MCF 10A (cell line): ENCODE results near the gene CDKN3. TPM values are rescaled to one million over a fixed set of nuclear protein-coding genes. Genes with fewer than 3 reads are reported as not detected.

ENCODE experiments used
- Bru-seq: library from RNA; stranded (reverse); fragments of 400-500 nt; gene quantifications from one replicate; lab custom pipeline; 2021; lab: Mats Ljungman, UMichigan
- BruChase-seq, 2 experiments: library from RNA; stranded (reverse); fragments of 400-500 nt; gene quantifications; one replicate each; lab custom pipeline; 2021; lab: Mats Ljungman, UMichigan
- BruUV-seq: library from RNA; stranded (reverse); fragments of 400-500 nt; replicated peaks from 2 replicates; lab custom pipeline; 2021; lab: Mats Ljungman, UMichigan
- CTCF ChIA-PET: fragments of 300-600 bp; sonication (Branson Sonifier 250); formaldehyde crosslinking; extraction: SDS; loops from one replicate; lab custom pipeline; 2021; ENCODE audit warnings: antibody characterized with exemption, inconsistent platforms; lab: Yijun Ruan, JAX
- POLR2A ChIA-PET: fragments of 300-600, 350-650 bp; sonication (Branson Sonifier 250); formaldehyde crosslinking; extraction: SDS; loops from one replicate; lab custom pipeline; 2020; ENCODE audit warnings: antibody characterized with exemption, inconsistent platforms; lab: Yijun Ruan, JAX
- DNase-seq: peaks from one replicate; pipeline ENCODE4 v3.0.0-alpha.2; 2018; ENCODE audit not compliant: unreplicated experiment
- H3K27ac Mint-ChIP-seq: one replicate; pipeline ENCODE4 v1.8.0; 2022; ENCODE audit warnings: mild to moderate bottlenecking, low read depth, mixed read lengths; ENCODE audit not compliant: unreplicated experiment
- H3K27me3 Mint-ChIP-seq: one replicate; pipeline ENCODE4 v1.8.0; 2022; ENCODE audit warnings: mixed read lengths; ENCODE audit not compliant: insufficient read depth, unreplicated experiment
- H3K36me3 Mint-ChIP-seq: one replicate; pipeline ENCODE4 v1.8.0; 2022; ENCODE audit warnings: mild to moderate bottlenecking, moderate library complexity, mixed read lengths; ENCODE audit not compliant: insufficient read depth, unreplicated experiment
- H3K4me1 Mint-ChIP-seq: one replicate; pipeline ENCODE4 v1.8.0; 2022; ENCODE audit warnings: mixed read lengths; ENCODE audit not compliant: insufficient read depth, unreplicated experiment
- H3K4me3 Mint-ChIP-seq: one replicate; pipeline ENCODE4 v1.8.0; 2022; ENCODE audit warnings: mild to moderate bottlenecking, moderate library complexity, mixed read lengths; ENCODE audit not compliant: unreplicated experiment
- H3K9me3 Mint-ChIP-seq: one replicate; pipeline ENCODE4 v1.8.0; 2022; ENCODE audit warnings: mixed read lengths; ENCODE audit not compliant: unreplicated experiment
- CTCF ChIP-seq: fragments of 200-600 bp; IDR thresholded peaks from one replicate; pipeline ENCODE4 v1.8.0; 2022; ENCODE audit warnings: antibody characterized with exemption, mild to moderate bottlenecking; ENCODE audit not compliant: unreplicated experiment
- intact Hi-C: fragments of 100-400 bp; cut with micrococcal nuclease; formaldehyde crosslinking; loops from 2 replicates; pipeline ENCODE4 v1.14.1; 2022
- long read RNA-seq: library from polyadenylated mRNA; stranded (forward); transcript quantifications from one replicate; pipeline ENCODE4 v2.0.0, GENCODE V29; 2022
- total RNA-seq: library from RNA; stranded (reverse); gene quantifications from 2 replicates; pipeline ENCODE4 v1.2.3, GENCODE V29; 2022

The CDKN3 gene
- 66.4 and 66.5 TPM in 2 replicates for total RNA-seq
- Bru-seq, nascent RNA, result percentile 55 among the genes with signal in this experiment
- percentile 42 among the genes with signal in this experiment for BruChase-seq, experiment 1, labeled RNA remaining after a 6-hour chase
- percentile 45 among the genes with signal in this experiment for BruChase-seq, experiment 2, labeled RNA remaining after a 2-hour chase
- long read RNA-seq, transcript CDKN3-202 (8 exons, 893 nt), result major isoform, 84 of 122 reads
- long read RNA-seq, partial matches to known transcripts, result 5 of 122 reads
- long read RNA-seq, other reads (novel, unspliced or antisense), result 30 of 122 reads

- TF ChIP-seq CTCF, result peak; percentile 45
- intact Hi-C loops, result no loop called here
- Mint-ChIP-seq H3K27me3 (no peaks in the 10 kb centered on the region), H3K4me1 (peaks cover 16% of the 10 kb centered on the region), H3K27ac (peak within 1 kb of the TSS; percentile 37), H3K4me3 (peak within 1 kb of the TSS; percentile 85), H3K9me3 (no peaks in the 10 kb centered on the region), H3K36me3 (peaks cover 16% of the 10 kb centered on the region)
- CTCF ChIA-PET, result interaction anchor here (0.6 to 2.3 kb wide), 16 partner anchors 9 to 590 kb away, joined by 3 to 9 read pairs (median 4); partner anchors contain the start of gene GMFB
- POLR2A ChIA-PET, result interaction anchor here (0.6 to 3.2 kb wide), 17 partner anchors 8 to 1596 kb away, joined by 3 to 16 read pairs (median 4); partner anchors contain the start of genes CGRRF1 and GMFB
- BruUV-seq, result no TSS peak
- DNase-seq, result peak; percentile 100
These were observed at the start of gene CDKN3 for GRCh38 chr14:54396493-54397335. TSS of gene CDKN3 (plus strand) at chr14:54397007. CDS start at chr14:54397069, 62 bp downstream.

- intact Hi-C loops, result loop anchor here (5.0 kb wide), 1 partner anchor 1290 kb away; no protein-coding TSS in a partner anchor
- Mint-ChIP-seq H3K9me3 (no peaks in the 10 kb centered on the region), H3K27ac (no peak overlapping the region), H3K27me3 (no peaks in the 10 kb centered on the region), H3K36me3 (no peaks in the 10 kb centered on the region), H3K4me3 (no peak overlapping the region), H3K4me1 (peaks cover 6% of the 10 kb centered on the region)
- no TSS peak for BruUV-seq
- ChIA-PET CTCF (interaction anchor here (0.6 to 2.9 kb wide), 17 partner anchors 9 to 1501 kb away, joined by 3 to 30 read pairs (median 5); no protein-coding TSS in a partner anchor), POLR2A (interaction anchor here (1.1 kb wide), 1 partner anchor 809 kb away, joined by 3 read pairs; no protein-coding TSS in a partner anchor)
- no peak for TF ChIP-seq CTCF
- DNase-seq, result no peak
These were observed 49.8 kb upstream of the CDKN3 start for GRCh38 chr14:54347044-54347443.

- intact Hi-C loops, result loop anchor here (2.0 to 5.0 kb wide), 2 partner anchors 1051 to 1291 kb away; no protein-coding TSS in a partner anchor
- H3K36me3 Mint-ChIP-seq, result no peaks in the 10 kb centered on the region
- TF ChIP-seq CTCF, result peak; percentile 82
- CTCF ChIA-PET, result interaction anchor here (0.6 to 2.9 kb wide), 58 partner anchors 9 to 1502 kb away, joined by 3 to 30 read pairs (median 4); no protein-coding TSS in a partner anchor
- H3K27me3 Mint-ChIP-seq, result no peaks in the 10 kb centered on the region
- POLR2A ChIA-PET, result interaction anchor here (0.5 to 1.1 kb wide), 2 partner anchors 726 to 810 kb away, joined by 3 read pairs; no protein-coding TSS in a partner anchor
- no peak overlapping the region for H3K4me3 Mint-ChIP-seq
- BruUV-seq, result no TSS peak
- peaks cover 6% of the 10 kb centered on the region for H3K4me1 Mint-ChIP-seq
- no peak overlapping the region for H3K27ac Mint-ChIP-seq
- no peaks in the 10 kb centered on the region for H3K9me3 Mint-ChIP-seq
- peak; percentile 68 for DNase-seq
These were observed 48.7 kb upstream of the CDKN3 start for GRCh38 chr14:54348001-54348611.
